Vagina (tissue), 2 donors: ENCODE results near the gene HOXA7.

Source experiments
- CTCF ChIP-seq, 3 experiments: fragments of 450-650 bp in 2 of 3; fragments of 200-600 bp in 1 of 3; sonication (generic) in 1 of 3; IDR thresholded peaks; one replicate each; pipeline ENCODE4 v1.5.1; 2017 to 2019; ENCODE audit warnings: antibody characterized with exemption in 3 of 3, mild to moderate bottlenecking in 2 of 3, moderate library complexity in 2 of 3
- POLR2A ChIP-seq, 2 donors: fragments of 450-650 bp; IDR thresholded peaks; one replicate each; pipeline ENCODE4 v1.6.1; 2017; ENCODE audit warnings: antibody characterized with exemption in 2 of 2, mild to moderate bottlenecking in 2 of 2, moderate library complexity in 2 of 2
- POLR2AphosphoS5 ChIP-seq, 2 donors: sonication (generic); formaldehyde crosslinking; IDR thresholded peaks; one replicate each; pipeline ENCODE4 v1.9.0; 2017; ENCODE audit warnings: antibody characterized with exemption in 2 of 2, mild to moderate bottlenecking in 2 of 2, low read depth in 1 of 2; ENCODE audit not compliant: insufficient read depth in 1 of 2

- no peak for TF ChIP-seq CTCF (IDR thresholded peaks at IDR 0.05)
- TF ChIP-seq POLR2A (IDR thresholded peaks at IDR 0.05), result no peak
- TF ChIP-seq POLR2AphosphoS5 (IDR thresholded peaks at IDR 0.05; ENCODE audit: insufficient read depth in 1 of 2, low read depth in 1 of 2), result peak; percentile 22 to 48
These were observed 43.2 kb downstream of the HOXA7 start for GRCh38 chr7:27112955-27113949.
